Measurements from ENCODE around the gene COL4A2.

DNA sequence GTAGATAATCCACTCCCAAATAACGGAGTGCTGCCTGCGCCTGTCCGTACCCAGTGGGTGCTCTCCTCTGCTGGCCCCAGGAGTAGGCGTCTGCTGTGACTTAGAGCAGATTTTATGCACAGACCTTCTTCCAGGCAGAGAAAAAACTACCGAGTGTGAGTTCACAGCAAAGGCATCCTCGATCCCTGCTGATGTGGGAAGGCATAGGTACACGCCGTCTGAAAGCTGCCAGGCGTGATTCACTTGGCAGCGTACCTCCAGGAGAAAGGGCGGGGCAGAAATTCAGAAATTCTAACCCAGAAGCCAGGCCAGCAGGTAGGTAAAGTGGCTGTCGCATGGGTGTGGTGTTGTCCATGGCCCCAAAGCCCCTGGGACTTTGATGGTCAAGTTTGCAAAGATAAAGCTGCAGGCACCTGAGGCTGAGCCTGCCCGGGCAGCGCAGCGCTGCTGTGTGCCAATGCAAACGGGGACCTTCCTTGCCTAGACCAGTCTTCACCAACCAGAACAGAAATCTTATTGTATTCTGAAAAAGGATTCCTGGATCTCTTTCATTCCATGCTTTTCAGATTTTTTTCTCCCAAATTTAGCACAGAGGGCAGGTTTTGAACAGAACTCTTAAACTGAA lies 36.3 kb downstream of the COL4A2 start:
- TF ChIP-seq, protein P1, sequence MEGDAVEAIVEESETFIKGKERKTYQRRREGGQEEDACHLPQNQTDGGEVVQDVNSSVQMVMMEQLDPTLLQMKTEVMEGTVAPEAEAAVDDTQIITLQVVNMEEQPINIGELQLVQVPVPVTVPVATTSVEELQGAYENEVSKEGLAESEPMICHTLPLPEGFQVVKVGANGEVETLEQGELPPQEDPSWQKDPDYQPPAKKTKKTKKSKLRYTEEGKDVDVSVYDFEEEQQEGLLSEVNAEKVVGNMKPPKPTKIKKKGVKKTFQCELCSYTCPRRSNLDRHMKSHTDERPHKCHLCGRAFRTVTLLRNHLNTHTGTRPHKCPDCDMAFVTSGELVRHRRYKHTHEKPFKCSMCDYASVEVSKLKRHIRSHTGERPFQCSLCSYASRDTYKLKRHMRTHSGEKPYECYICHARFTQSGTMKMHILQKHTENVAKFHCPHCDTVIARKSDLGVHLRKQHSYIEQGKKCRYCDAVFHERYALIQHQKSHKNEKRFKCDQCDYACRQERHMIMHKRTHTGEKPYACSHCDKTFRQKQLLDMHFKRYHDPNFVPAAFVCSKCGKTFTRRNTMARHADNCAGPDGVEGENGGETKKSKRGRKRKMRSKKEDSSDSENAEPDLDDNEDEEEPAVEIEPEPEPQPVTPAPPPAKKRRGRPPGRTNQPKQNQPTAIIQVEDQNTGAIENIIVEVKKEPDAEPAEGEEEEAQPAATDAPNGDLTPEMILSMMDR (optimal IDR thresholded peaks at IDR 0.05 in 1 of 3, IDR thresholded peaks at IDR 0.05 in 1 of 3, conservative IDR thresholded peaks at IDR 0.05 in 1 of 3; ENCODE audit: extremely low read depth in 1 of 3, insufficient read depth in 2 of 3, low read length in 3 of 3), result no peak
- no peak for TF ChIP-seq EZH2 (IDR thresholded peaks at IDR 0.05; ENCODE audit: low read length)

All from keratinocyte (primary cell).